CD4-positive, alpha-beta T cell treated with Interleukin-12 subunit alpha and Interleukin-12 subunit beta, for 1 hour (primary cell): ENCODE results near the gene EFCAB8.
"Not testable (repeated sequence)": the region's sequence is repeated elsewhere in the genome, so short reads cannot be mapped to it uniquely, and the experiment has no call there.

ENCODE experiments used
- DNase-seq: peaks from one replicate; pipeline ENCODE4 v3.0.0-alpha.2; 2020

Gene EFCAB8

GRCh38 chr20:32914031-32914430 is 55.3 kb downstream of the EFCAB8 start:
- DNase-seq, result no peak

GRCh38 chr20:32917191-32917950 is 58.6 kb downstream of the EFCAB8 start:
- no peak for DNase-seq

- no peak for DNase-seq
Measured at GRCh38 chr20:32918296-32918695, 59.6 kb downstream of the EFCAB8 start.

- DNase-seq, result no peak
Measured at GRCh38 chr20:32918751-32919150, 60.0 kb downstream of the EFCAB8 start.

DNA sequence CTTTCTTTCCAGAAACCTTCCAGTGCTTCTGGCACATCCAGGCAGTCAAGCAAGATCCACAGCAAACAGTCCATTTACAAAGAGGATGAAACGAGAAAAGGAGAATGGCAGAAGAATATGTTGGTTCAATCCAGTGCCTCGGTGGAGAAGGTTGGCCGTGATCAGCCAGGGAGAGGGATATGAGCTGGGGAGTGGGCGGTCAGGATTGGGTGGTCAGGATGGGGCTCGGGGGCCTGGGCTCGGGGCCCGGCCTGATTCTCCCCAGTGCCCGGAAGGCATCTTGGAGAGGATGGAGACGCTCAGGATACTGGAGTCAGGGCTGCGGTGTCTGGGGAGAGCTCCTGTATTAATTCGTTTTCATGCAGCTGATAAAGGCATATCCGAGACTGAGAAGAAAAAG is 61.3 kb downstream of the EFCAB8 start:
- no peak for DNase-seq

DNA sequence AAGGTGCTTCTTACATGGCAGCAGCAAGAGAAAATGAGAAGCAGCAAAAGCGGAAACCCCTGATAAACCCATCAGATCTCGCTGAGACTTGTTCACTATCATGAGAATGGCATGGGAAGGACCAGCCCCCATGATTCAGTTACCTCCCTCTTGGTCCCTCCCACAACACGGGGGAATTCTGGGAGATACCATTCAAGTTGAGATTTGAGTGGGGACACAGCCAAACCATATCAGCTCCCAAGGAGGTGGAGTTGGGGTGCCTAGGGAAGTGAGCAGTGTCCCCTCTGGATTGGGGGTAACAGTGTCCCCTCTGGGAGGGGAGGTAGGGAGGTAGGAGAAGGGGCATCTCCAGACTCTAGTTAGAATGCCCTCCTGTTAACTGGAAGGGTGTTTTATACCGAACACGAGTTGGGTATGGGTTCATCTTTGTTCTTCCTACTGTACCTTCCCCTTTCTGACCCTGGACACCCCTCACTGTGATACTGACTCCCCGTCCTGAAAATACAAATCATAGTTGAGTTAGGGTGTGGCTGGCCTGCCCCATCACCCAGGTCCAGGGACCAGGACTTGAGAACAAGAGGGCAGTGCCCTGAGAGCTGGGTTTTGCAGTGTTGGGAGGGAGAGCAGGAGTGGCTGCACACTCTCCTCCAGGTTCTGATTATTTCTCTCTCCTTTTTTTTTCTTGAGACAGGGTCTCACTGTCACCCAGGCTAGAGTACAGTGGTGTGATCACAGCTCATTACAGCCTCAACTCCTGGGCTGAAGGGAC is 62.0 kb downstream of the EFCAB8 start:
- DNase-seq, result no peak

DNA sequence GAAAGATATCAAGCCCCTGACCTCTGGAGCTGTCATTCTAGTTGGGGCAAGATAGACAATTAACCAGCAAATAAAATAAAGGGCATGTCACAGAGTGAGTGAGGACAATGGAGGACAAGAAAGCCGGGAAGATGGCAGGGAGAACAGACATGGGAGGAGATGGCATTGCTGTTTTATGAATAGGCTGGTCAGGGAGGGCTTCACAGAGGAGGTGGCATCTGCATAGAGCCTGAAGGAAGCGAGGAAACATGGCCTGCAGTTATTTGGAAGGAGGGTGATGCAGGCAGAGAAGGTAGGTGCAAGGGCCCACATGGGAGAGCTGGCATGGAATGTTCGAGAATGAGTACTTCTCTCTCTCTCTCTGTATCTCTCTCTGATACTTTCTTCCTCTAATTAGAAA is 63.7 kb downstream of the EFCAB8 start:
- no peak for DNase-seq

- no peak for DNase-seq
Measured at GRCh38 chr20:32924781-32925180, 66.1 kb downstream of the EFCAB8 start.

DNA sequence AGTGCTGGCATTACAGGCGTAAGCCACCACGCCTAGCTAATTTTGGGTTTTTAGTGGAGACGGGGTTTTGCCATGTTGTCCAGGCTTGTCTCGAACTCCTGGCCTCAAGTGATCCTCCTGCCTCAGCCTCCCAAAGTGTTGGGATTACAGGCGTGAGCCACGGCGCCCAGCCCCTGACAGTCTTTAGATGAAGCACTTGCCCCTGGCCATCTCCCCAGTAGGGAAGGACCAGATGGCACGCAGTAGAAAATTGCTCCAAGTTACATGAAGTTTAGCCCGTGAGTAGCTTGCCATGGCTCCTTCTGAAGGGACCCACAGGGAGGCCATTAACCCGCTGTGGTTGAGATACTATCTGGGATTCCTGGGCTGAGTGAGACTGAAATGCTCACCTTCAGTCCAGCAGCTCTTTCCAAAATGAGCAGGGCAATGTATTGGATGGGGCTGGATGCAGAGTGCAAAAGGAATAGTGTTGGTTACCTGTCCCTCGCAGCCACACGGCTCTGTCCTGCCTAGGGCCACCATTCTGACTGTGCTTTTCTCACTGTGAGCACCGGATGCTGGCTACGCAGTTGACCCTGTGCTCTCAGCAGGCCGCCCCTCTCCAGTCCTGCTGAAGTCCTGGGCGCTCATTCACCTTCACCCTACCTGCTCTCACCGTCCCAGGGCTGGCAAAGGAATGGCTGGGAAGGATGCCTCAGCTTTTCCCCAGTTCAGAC is 66.9 kb downstream of the EFCAB8 start:
- no peak for DNase-seq

DNA sequence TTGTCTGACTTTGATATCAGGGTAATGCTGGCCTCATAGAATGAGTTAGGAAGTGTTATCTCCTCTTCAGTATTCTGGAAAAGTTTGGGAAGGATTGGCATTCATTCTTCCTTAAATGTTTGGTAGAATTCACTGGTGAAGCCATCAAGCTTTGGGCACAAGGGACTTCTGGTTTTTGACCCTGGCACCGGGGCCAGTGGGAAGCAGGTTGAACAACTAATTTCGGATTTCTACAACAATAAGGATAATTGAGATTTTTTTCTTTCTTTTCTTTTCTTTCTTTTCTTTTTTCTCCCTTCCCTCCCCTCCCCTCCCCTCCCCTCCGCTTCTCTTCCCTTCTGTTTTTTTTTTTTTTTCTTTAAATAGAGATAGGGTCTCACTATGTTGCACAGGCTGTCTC is 70.4 kb downstream of the EFCAB8 start:
- no peak for DNase-seq

GRCh38 chr20:32930181-32930580 is 71.5 kb downstream of the EFCAB8 start:
- no peak for DNase-seq

DNA sequence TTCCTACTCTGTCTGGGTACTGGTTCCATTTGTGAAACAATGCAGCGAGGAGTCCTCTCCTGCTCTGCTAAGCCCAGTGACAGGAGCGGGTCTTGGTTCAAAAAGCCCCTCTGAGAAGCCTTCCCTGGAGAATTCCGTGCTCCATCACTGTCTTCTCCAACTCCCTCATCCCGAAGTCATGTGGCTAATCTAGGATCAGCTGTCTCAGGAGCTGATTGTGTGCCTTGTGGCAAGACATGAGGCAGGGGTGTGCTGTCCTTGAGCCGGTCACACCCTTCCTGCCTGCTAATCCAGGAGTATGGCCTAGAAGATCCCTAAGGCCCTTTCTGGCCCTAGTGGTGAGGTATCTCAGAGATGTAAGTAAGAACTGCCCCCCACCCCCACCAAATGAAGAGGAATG is 72.0 kb downstream of the EFCAB8 start:
- no peak for DNase-seq

DNA sequence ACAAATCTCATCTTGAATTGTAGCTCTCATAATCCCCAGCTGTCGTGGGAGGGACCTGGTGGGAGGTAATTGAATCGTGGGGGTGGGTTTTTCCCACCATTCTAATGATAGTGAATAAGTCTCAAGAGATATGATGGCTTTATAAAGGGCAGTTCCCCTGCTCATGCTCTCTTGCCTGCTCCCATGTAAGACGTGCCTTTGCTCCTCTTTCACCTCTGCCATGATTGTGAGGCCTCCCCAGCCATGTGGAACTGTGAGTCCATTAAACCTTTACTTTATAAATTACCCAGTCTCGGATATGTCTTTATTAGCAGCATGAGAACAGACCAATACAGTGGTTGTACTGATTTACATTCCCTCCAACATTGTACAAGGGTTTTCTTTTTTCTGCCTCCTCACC is 75.9 kb downstream of the EFCAB8 start:
- DNase-seq, result no peak

GRCh38 chr20:32941155-32941885 is 82.6 kb downstream of the EFCAB8 start:
- DNase-seq, result no peak

DNA sequence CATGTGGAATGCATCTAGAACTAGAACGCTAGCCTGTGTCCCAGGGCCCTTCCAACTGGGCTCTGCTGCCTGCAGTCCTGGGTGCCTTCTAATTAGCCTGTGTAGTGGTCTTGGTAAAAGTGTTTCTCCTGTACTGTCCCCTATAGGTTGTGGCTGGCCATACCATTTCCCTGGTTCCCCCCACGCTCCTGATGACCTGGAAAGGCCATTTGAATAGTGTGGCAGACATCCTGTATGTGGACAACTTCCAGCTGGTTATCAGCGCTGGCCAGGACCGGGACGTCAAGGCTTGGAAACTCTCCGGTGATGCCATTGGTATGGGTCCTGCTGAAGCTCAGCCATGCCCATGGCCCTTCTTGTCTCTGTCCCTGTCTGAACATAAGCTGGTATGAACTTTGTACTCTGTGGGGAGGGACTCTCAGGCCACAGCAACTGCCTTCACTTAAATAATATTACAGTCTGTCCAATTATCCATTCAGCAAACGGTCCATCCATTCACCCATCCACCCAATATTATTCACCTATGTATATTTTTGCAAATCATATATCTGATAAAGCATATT is 84.8 kb downstream of the EFCAB8 start:
- no peak for DNase-seq

- peak; percentile 60 for DNase-seq
Measured at GRCh38 chr20:32945710-32946221, 87.0 kb downstream of the EFCAB8 start.

DNA sequence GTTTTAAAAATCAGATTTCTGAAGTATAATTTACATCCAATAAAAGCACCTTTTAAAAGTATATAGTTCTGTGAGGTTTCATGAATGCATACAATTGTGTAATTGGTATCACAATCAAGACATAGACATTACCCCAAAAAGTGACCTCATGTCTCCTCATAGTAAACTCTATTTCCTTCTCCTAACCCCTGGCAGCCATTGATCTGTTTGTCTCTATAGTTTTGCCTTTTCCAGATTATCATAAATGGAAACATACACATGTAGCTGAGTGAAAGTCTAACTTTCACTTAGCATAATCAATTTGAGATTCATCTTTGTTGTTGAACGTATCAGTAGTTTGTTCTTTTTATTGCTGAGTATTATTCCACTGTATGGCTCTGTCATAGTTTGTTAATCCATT is 87.9 kb downstream of the EFCAB8 start:
- no peak for DNase-seq

DNA sequence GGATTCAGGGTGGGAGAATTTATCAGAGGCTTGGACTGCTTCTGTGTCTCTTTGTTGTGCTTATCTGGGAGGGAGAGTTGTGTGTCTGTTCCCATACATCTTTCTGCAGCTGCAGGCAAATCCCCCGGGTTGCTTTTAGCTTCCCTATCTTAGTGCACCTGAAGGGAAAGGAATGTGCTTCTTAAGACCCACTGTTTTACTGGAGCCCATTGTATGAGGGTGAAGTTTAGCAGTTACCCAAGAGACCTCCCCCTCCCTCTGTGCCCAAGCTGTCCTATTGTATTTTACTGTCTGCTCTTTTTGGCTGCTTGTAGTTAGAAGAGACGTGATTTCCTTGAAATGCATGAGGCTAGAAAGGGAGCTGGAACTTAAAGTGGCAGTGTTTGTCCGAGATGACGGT is 91.8 kb downstream of the EFCAB8 start:
- not testable (repeated sequence) for DNase-seq

GRCh38 chr20:32957459-32957858 is 98.7 kb downstream of the EFCAB8 start:
- DNase-seq, result no peak

- DNase-seq, result no peak
Measured at GRCh38 chr20:32958574-32958973, 99.9 kb downstream of the EFCAB8 start.

DNA sequence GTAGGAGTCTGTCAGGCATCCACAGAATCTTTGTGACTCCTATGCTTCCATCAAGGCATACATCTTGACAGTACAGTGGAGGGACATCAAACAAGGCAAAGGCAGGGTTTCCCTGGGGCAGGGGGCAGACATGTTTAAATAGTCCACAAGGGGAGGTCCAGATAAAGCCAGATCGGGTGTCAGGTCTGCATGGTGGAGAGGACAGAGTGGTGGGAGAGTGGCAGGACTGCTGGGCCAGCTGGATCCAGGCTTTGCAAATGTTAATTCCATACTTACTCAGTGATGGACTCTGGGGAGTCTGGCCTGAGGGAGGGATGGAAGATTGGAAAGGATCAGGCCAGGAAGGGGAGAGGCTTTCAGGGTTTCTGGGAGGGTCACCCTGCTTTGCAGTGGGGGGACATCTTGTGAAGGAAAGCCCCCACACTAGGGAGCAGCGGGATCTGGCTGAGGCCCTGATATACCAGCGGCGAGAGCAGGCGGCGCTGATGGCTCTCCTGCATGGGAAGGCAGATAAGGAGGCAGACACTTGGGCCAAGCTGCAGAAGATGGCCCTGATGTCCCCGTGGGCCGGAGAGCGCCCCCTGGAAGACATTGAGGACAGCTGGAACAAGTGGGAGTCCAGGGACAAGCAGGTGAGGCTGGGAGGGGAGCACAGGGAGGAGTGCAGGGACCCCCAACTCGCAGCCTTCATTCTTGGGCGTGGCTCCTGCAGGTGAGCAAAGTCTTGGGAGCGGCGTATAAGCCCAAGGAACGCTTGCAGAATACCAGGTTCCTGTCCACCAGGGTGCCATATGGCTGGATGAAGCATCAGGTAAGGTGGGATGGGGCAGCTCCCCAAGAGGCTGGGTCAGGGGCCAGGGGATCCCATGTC is 100.9 kb downstream of the EFCAB8 start:
- DNase-seq, result no peak

DNA sequence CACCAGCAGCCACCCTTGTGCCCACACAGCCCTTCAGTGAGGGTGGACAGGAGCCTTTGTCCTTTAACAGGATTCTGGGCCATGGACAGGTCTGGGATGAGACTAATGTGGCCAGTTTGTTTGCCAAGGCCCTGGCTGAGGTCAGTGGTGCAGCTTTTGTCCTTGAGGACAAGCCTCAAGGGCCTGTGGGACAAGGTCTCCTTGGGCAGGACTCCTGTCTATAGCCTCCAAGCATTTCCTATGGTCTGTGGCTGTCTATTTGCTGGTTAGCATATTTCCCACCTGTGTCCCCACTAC is 101.4 kb downstream of the EFCAB8 start:
- no peak for DNase-seq
